ENCODE data around the gene MEF2C.
"Not testable (repeated sequence)": the region's sequence is repeated elsewhere in the genome, so short reads cannot be mapped to it uniquely, and the experiment has no call there.

Gene MEF2C

GRCh38 chr5:88875341-88876234, 7.4 kb downstream of the MEF2C start:
- peak; percentile 90 for FAIRE-seq
- TF ChIP-seq POLR2A (IDR thresholded peaks at IDR 0.05; ENCODE audit: low read depth, low read length) (peak; percentile 42; the same call in 1 of the 2 replicates), POLR2AphosphoS5 (IDR thresholded peaks at IDR 0.05; ENCODE audit: low read depth, low read length) (peak; percentile 49; the same call in 1 of the 2 replicates), TAF1 (IDR thresholded peaks at IDR 0.05; ENCODE audit: borderline replicate concordance, low read depth, low read length) (no peak)
- DNase-seq (ENCODE audit: insufficient read length), result no peak

- FAIRE-seq (no peak), DNase-seq (ENCODE audit: insufficient read length) (no peak)
- TF ChIP-seq TAF1 (IDR thresholded peaks at IDR 0.05; ENCODE audit: borderline replicate concordance, low read depth, low read length), result no peak
- TF ChIP-seq POLR2AphosphoS5 (IDR thresholded peaks at IDR 0.05; ENCODE audit: low read depth, low read length), result no peak
- no peak for TF ChIP-seq POLR2A (IDR thresholded peaks at IDR 0.05; ENCODE audit: low read depth, low read length)
Measured at GRCh38 chr5:88873447-88873846, 9.5 kb downstream of the MEF2C start.

- FAIRE-seq, result peak; percentile 78
Measured at GRCh38 chr5:88872971-88873370, 10.0 kb downstream of the MEF2C start.

GRCh38 chr5:88870285-88870684, 12.7 kb downstream of the MEF2C start:
- no peak for TF ChIP-seq POLR2A (IDR thresholded peaks at IDR 0.05; ENCODE audit: low read depth, low read length)
- no peak for TF ChIP-seq TAF1 (IDR thresholded peaks at IDR 0.05; ENCODE audit: borderline replicate concordance, low read depth, low read length)
- TF ChIP-seq POLR2AphosphoS5 (IDR thresholded peaks at IDR 0.05; ENCODE audit: low read depth, low read length), result peak; percentile 42; the same call in 1 of the 2 replicates
- DNase-seq (ENCODE audit: insufficient read length), result no peak
- no peak for FAIRE-seq

More at GRCh38 chr5:88872971-88873370, 10.0 kb downstream of the MEF2C start:
- no peak for DNase-seq (ENCODE audit: insufficient read length)
- TF ChIP-seq TAF1 (IDR thresholded peaks at IDR 0.05; ENCODE audit: borderline replicate concordance, low read depth, low read length), result no peak
- peak; percentile 59 for TF ChIP-seq POLR2A (IDR thresholded peaks at IDR 0.05; ENCODE audit: low read depth, low read length)
- peak; percentile 92 for TF ChIP-seq POLR2AphosphoS5 (IDR thresholded peaks at IDR 0.05; ENCODE audit: low read depth, low read length)

- DNase-seq (ENCODE audit: insufficient read length) (no peak), FAIRE-seq (peak; percentile 81)
- TF ChIP-seq POLR2A (IDR thresholded peaks at IDR 0.05; ENCODE audit: low read depth, low read length) (no peak; the same call in 1 of the 2 replicates), POLR2AphosphoS5 (IDR thresholded peaks at IDR 0.05; ENCODE audit: low read depth, low read length) (peak; percentile 72; the same call in 1 of the 2 replicates)
Measured at GRCh38 chr5:88868468-88869068, 14.4 kb downstream of the MEF2C start.

- FAIRE-seq (no peak), DNase-seq (ENCODE audit: insufficient read length) (no peak)
- peak; percentile 12; the same call in 1 of the 2 replicates for TF ChIP-seq POLR2AphosphoS5 (IDR thresholded peaks at IDR 0.05; ENCODE audit: low read depth, low read length)
- no peak for TF ChIP-seq TAF1 (IDR thresholded peaks at IDR 0.05; ENCODE audit: borderline replicate concordance, low read depth, low read length)
- peak; percentile 11; the same call in 1 of the 2 replicates for TF ChIP-seq POLR2A (IDR thresholded peaks at IDR 0.05; ENCODE audit: low read depth, low read length)
Measured at GRCh38 chr5:88867638-88868037, 15.3 kb downstream of the MEF2C start.

GRCh38 chr5:88863523-88863922, 19.5 kb downstream of the MEF2C start:
- DNase-seq (ENCODE audit: insufficient read length), result no peak

GRCh38 chr5:88862547-88863175, 20.3 kb downstream of the MEF2C start:
- TF ChIP-seq POLR2AphosphoS5 (IDR thresholded peaks at IDR 0.05; ENCODE audit: low read depth, low read length) (peak; percentile 61; the same call in 1 of the 2 replicates), POLR2A (IDR thresholded peaks at IDR 0.05; ENCODE audit: low read depth, low read length) (no peak)
- no peak for FAIRE-seq
- no peak for DNase-seq (ENCODE audit: insufficient read length)

More at GRCh38 chr5:88863523-88863922, 19.5 kb downstream of the MEF2C start:
- peak; percentile 19; the same call in 1 of the 2 replicates for TF ChIP-seq POLR2A (IDR thresholded peaks at IDR 0.05; ENCODE audit: low read depth, low read length)
- no peak for TF ChIP-seq TAF1 (IDR thresholded peaks at IDR 0.05; ENCODE audit: borderline replicate concordance, low read depth, low read length)
- peak; percentile 48; the same call in 1 of the 2 replicates for TF ChIP-seq POLR2AphosphoS5 (IDR thresholded peaks at IDR 0.05; ENCODE audit: low read depth, low read length)
- FAIRE-seq, result peak; percentile 9

- TF ChIP-seq POLR2A (IDR thresholded peaks at IDR 0.05; ENCODE audit: low read depth, low read length) (no peak; the same call in 1 of the 2 replicates), POLR2AphosphoS5 (IDR thresholded peaks at IDR 0.05; ENCODE audit: low read depth, low read length) (no peak), TAF1 (IDR thresholded peaks at IDR 0.05; ENCODE audit: borderline replicate concordance, low read depth, low read length) (no peak)
- FAIRE-seq, result no peak
Measured at GRCh38 chr5:88861231-88861630, 21.8 kb downstream of the MEF2C start.

GRCh38 chr5:88860501-88860900, 22.5 kb downstream of the MEF2C start:
- no peak for DNase-seq (ENCODE audit: insufficient read length)
- no peak for FAIRE-seq
- TF ChIP-seq TAF1 (IDR thresholded peaks at IDR 0.05; ENCODE audit: borderline replicate concordance, low read depth, low read length) (no peak), POLR2A (IDR thresholded peaks at IDR 0.05; ENCODE audit: low read depth, low read length) (peak; percentile 58; the same call in 1 of the 2 replicates), POLR2AphosphoS5 (IDR thresholded peaks at IDR 0.05; ENCODE audit: low read depth, low read length) (peak; percentile 73; the same call in 1 of the 2 replicates)

More at GRCh38 chr5:88861231-88861630, 21.8 kb downstream of the MEF2C start:
- no peak for DNase-seq (ENCODE audit: insufficient read length)

GRCh38 chr5:88858392-88858791, 24.6 kb downstream of the MEF2C start:
- DNase-seq (ENCODE audit: insufficient read length) (no peak), FAIRE-seq (no peak)
- TF ChIP-seq POLR2AphosphoS5 (IDR thresholded peaks at IDR 0.05; ENCODE audit: low read depth, low read length) (peak; percentile 86), TAF1 (IDR thresholded peaks at IDR 0.05; ENCODE audit: borderline replicate concordance, low read depth, low read length) (no peak), POLR2A (IDR thresholded peaks at IDR 0.05; ENCODE audit: low read depth, low read length) (peak; percentile 71)

GRCh38 chr5:88856381-88856780, 26.6 kb downstream of the MEF2C start:
- DNase-seq (ENCODE audit: insufficient read length); FAIRE-seq: not testable (repeated sequence)
